ENCODE measurements around the gene TCAP.

DNA sequence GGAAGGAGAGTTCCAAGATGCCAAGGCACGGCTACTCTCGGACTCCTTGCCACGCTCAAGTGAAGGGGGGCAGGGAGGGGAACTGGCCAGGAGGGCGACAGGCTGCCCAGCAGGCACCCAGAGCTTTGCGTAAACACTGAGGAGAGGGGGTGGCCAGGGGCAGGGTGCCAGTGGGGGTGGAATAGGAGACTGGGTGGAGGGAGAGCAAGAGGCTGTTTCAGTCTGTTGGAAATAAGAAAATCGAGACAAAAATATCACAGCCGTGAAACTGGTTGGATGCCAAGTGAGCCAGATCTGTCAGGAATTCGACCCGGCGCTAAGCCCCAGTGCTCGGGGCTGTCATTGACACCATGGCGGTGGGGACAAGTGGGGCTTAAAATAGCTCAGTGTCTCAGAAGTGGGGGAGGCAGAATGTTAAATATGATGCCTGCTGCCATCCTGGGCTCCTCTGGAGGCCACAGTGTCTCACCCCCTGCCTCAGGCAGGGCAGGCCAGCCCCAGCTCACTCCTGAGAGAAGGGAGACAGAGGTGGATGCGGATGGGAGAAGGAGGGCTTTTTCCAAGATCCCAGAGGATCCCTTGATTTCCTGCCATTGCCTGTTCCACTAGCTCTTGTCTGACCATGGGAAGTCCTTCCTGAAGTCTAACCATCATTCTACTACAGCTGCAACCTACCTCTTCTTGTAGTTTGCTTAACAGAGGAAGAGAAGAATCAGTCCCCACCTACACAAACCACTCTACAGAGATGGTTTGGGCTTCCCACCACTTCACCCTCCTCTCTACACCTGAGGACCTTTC lies 12.6 kb downstream of the TCAP start:
- TF ChIP-seq, protein P1, sequence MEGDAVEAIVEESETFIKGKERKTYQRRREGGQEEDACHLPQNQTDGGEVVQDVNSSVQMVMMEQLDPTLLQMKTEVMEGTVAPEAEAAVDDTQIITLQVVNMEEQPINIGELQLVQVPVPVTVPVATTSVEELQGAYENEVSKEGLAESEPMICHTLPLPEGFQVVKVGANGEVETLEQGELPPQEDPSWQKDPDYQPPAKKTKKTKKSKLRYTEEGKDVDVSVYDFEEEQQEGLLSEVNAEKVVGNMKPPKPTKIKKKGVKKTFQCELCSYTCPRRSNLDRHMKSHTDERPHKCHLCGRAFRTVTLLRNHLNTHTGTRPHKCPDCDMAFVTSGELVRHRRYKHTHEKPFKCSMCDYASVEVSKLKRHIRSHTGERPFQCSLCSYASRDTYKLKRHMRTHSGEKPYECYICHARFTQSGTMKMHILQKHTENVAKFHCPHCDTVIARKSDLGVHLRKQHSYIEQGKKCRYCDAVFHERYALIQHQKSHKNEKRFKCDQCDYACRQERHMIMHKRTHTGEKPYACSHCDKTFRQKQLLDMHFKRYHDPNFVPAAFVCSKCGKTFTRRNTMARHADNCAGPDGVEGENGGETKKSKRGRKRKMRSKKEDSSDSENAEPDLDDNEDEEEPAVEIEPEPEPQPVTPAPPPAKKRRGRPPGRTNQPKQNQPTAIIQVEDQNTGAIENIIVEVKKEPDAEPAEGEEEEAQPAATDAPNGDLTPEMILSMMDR (IDR thresholded peaks at IDR 0.05), result no peak
- no peak for TF ChIP-seq EP300 (IDR thresholded peaks at IDR 0.05)
- no peak for TF ChIP-seq POLR2A (IDR thresholded peaks at IDR 0.05)
